NCI-H2196 treated with DMSO at 0.1 percent for 48 hours (cell line): ENCODE results near the gene PRDM10.
"Not testable (repeated sequence)": the region's sequence is repeated elsewhere in the genome, so short reads cannot be mapped to it uniquely, and the experiment has no call there.

ENCODE experiments used
- DNase-seq: peaks from one replicate; lab custom pipeline; 2025; ENCODE audit not compliant: unreplicated experiment; lab: John Stamatoyannopoulos, UW

The PRDM10 gene

GRCh38 chr11:129910360-129910759, 92.3 kb downstream of the PRDM10 start:
- no peak for DNase-seq

DNA sequence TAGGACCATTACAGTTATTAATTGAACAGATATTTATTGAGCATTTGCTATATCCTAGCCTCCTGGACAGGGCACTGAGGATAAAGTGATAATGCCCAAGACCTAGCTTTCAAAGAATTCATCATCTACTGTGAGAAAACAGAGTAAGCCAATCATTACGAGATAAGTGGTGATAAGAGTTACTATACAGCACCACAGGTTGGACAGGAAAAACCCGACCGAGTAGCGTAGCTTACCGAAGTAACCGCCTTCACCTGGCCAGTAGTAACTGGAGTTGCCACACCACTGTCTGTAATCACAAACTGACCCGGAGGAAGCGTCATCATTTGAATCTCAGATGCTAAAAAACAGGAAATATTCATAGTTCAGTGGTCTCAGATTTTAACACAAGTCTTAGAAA, 97.2 kb downstream of the PRDM10 start:
- no peak for DNase-seq

DNA sequence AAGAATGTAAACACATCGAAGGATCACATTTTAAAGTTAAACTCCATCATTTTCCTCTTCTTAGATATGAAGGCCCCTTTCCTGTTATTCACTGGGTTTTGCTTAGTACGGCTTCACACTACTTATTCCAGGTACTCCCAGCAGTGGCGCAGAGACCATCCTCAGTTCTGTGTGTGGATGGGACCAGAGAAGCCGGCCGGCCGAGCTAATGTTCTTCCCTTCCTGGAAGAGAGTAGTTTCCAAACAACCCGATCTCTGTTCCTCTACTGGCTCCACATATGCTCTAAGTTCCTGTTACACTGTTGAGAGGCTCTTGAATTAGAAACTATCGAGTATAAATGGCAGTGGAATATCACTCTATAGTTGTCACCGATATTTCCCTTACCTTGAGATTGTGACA, 106.6 kb downstream of the PRDM10 start:
- DNase-seq, result no peak

- peak; percentile 64 for DNase-seq
Observed at GRCh38 chr11:129895126-129896041, 107.3 kb downstream of the PRDM10 start, which contains the start of gene NFRKB. Gene NFRKB, minus strand, starts transcription at chr11:129895578. Its CDS starts 2,729 bp downstream, at chr11:129892849.

DNA sequence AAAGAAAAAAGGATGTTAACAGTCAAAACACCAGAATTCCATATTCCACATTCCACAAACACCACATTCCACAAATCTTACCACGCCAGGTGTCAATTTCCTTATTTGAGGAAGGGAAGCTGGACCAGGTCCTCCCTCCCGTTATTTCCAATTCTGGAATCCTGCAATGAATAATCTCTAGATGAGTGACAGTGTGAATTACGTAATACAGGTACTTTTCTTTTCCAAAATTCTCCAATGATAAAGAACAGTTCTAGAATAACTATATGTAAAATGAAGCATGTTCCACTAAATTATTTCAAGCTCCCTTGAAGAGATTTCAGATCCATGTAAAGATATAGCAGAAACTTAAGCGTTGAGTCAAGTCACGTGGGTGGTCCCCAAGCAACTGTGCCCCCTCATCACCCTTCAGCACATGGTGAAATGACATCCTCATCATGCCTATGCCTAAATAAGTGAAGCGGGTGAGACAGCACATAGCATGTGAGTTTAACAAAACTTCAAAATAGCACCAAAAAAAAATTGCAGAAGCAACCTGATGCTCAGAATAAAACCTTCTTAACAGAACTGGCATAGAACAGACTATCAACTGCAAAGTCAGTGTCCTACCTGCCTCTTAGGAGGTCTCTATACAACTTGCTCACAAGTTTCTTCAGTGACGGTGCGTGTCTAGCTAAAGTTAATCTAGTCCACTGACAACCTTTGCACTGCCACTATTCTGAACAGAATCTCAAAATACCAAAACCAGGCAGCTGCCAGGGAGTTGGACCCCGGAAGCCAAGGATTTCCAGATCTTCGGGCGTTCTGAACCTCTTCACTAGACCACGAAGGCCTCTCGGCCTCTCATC, 108.1 kb downstream of the PRDM10 start:
- DNase-seq, result no peak

DNA sequence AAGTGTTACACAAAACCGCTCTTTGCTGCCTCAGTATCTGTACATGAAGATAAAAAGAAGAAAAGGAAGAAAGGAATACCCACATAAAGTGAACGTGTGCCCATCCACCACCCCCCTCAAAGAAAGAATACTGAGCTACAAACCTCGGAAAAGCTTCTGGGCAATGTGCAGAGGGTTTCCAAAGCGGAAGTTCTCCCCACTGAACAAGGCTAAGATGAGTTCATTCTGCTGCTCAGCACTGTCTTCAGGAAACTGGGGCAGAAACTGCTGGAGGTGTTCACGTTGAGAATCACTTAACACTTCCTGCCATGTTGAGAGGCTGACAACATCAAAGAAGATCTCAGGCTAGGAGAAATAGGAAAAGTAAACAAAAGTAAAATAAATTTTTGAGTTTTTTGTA, 114.2 kb downstream of the PRDM10 start:
- DNase-seq, result no peak

DNA sequence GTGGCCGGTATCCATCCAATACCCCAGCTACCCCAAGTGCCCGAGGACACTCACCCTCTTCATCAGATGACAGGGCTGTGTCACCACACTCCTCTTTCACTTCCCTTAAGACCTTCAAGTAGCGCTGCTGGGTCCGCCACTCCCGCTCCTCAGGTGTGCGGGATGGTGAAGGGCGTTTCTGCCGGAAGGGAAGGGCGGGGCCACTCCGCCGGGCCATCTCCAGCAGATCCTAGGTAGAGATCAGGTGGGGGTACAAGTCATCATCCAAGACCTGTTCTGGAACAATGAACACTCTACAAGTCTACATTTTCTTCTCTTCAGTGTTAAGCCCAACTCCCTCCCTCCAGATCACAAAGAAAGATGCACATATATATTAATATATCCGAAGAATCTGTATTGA, 117.3 kb downstream of the PRDM10 start:
- no peak for DNase-seq

DNA sequence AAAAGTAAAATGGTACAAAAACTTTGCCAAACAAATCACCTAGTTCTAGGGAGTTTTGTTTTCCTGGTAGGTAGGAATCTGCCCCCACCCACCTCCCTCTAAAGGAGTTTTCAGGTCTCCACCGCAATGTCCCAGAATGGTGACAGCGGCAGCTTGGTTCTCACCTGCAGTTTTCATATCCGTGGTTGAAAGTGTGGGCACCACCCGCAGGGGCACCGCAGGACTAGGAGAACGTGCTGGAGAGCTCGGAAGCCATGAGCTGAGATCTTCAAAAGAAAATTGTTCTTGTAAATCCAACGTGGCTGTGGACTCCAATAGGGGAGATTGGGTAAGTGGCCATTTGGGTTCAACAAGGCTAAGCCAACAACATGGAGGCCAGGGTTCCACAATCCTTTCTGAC, 118.1 kb downstream of the PRDM10 start:
- DNase-seq, result no peak

DNA sequence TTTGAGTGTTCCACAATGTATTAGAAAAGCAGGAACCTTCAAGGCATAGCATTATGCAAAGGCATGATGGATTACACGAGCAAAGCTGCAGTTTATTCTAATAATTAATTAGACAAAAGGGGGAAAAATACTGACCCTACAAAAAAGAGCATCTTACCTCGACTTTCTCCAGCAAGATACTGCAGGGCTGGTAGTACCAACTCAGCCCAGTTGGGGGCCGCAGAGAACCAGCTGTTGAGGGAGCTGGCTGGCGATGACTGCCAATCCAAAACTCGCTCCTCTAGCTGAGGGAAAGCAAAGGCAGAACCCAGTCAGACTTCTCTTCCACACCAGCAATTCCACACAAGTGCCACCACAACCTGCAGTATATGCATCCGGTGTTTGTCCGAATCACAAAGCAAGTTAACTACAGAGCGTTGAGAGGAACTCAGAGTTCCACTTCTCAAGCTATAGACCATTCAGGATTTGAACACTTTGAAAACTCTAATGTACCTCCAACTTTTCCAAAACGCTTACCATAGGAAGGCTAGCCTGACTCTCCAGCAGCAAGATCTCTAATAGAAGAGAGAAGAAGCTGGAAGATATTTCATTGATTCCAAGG, 121.0 kb downstream of the PRDM10 start:
- no peak for DNase-seq

GRCh38 chr11:129880311-129880710, 122.3 kb downstream of the PRDM10 start:
- no peak for DNase-seq

DNA sequence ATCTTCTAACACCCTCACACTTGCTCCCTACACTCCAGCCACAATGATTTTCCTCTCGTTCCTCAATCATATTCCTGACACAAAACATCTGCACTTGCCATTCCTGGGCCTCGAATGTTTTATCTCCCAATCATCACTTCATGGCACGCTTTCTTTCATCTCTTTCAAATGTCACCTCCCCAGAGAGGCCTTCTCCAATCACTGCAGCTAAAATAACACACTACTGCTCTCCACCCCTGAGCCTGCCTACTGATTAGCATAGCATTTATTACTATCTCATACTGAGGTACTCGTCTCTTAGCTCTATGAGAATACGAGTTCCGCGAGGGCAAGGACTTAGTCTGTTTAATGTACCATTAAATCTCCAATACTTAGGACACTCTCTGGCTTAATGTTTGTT, 130.7 kb downstream of the PRDM10 start:
- DNase-seq, result no peak

DNA sequence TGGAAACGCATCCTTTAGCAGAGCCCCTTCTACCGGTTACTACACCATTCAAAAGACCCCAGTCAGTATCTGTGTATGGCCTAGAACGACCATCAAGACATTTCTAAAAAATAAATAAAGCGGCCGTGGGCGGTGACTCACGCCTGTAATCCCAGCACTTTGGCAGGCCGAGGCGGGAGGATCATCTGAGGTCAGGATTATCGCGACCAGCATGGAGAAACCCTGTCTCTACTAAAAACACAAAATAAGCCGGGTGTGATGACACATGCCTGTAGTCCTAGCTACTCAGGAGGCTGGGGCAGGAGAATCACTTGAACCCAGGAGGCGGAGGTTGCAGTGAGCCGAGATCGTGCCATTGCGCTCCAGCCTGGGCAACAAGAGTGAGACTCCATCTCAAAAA, 134.0 kb downstream of the PRDM10 start:
- DNase-seq, result not testable (repeated sequence)

DNA sequence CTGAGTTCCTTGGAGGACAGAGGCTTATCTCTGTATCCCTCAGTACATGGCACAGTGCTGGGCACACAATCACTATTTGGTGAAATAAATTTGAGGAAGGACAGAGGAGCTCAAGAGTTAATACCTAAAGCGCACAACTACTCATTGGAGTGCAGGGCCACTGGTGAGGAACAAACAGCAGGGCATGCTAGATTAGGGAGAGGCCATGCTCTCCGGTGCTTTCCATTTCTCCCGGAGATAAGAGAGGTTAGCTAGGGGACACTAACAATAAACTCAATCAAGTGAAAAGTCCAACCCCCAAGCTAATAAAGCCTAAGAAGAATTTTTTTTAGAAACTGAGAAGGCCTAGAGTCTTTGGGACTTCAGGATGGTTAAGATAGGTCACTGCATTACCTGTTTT, 136.3 kb downstream of the PRDM10 start:
- DNase-seq, result no peak

DNA sequence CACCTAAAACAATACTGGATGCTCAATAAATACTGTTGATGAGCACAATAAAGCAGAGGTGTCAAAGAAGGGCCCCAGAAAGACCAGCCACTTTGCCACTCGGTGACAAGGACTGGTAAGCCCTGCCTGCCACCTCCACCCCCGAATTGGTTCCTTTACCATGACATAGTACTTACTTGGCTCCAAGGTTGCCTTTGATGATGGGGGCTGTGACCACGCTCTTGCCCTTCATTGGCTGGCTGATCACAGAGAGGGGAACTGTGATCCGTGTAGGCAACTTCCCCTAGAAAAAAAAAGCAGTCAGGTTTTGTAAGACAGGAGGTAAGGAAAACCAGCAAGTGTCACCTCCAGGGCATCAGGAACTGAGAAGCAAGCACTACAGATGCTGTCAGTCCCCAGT, 136.9 kb downstream of the PRDM10 start:
- no peak for DNase-seq

- no peak for DNase-seq
Observed at GRCh38 chr11:129864811-129865210, 137.8 kb downstream of the PRDM10 start.

DNA sequence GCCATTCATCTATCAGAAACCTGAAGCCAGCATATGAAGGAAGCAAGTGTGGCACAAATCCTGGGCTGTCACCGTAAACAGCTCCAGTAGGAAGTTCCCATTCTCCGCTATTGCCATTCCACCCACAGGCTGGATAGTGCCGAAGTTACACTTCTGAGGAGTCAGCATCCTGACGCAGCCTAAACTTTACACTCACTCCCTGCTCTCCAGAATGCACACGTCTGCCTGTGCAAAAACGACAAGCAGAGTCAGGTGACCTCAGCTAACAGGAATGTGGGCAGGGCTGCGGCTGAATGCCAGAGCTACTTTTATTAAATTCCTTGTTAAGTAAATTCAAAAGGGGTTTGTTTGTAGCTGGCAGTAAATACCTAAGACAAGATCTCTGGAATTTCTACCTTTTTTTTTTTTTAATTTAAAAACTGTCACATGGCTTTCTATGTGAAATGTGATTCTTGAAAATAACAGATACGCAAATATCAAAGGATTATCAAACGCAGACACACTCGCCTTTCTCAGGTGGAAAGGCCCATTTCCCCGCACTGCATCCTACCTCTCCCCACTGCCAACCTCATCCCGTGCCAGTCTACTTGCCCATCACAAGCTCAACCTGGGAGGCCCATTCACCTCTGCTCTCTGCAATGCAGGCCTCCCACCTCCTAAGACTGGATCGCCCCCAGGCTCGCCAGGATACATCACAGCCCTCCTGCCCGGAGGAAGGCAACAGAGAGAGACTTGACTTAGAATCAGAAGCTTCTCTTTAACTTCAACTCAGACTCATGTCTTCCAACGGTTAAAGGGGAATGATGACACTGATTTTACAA, 140.7 kb downstream of the PRDM10 start:
- peak; percentile 14 for DNase-seq

GRCh38 chr11:129856036-129856435, 146.6 kb downstream of the PRDM10 start:
- no peak for DNase-seq

DNA sequence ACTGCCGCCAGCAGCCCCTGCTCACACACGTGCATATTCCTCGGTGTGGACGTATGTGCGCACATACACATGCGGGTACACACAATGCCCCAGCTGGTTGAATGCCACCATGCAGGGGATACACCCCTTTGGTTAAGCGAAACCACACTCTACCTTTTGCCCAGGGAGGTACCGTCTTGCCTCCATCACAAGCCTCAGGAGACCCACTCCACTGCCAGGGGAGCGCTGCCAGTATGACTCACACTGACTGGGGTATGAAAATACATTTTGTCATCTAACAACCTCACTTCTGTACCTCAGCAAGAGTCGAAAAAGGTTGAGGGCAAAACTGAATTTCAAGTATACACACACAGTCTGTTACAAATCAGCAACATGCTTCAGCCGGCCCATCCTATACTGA, 147.5 kb downstream of the PRDM10 start:
- no peak for DNase-seq

- DNase-seq, result no peak
Observed at GRCh38 chr11:129854232-129854805, 148.3 kb downstream of the PRDM10 start.

DNA sequence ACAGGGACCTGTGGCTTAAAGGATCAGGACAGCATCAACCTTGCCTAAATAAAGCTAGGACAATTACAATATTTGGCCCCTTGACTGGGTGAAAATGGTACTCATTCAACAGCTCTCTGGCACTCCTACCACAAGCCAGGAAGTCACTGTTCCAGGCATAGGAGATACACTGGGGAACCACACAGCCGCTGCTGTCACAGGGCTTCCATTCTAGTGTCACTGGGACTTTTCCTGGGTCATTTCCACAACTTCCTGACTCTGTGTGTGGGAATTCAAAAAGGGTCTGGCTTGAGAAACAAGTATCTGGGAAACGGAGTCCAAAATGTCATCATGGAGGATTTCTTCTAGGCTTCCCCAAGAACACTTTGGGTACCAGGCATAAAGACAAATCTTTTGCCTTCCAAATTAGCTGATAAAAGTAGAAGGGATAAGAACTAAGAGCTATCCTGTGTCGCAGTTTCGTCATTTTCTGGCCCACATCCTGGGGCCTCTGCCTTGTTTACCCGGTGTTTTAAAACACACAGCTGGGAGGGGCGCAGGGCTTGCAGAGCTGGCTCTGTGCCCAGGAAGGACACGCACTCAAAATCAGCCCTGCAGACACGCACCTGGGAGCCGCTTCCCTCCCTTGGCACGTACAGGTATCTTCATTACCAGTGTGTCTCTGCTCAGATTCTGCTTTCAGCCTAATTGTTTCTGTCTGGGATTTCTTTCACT, 149.0 kb downstream of the PRDM10 start:
- DNase-seq, result peak; percentile 90
